Effector CD8-positive, alpha-beta T cell (primary cell): ENCODE data around the gene EHMT1.
"Not testable (repeated sequence)": the region's sequence is repeated elsewhere in the genome, so short reads cannot be mapped to it uniquely, and the experiment has no call there.

Experiments
- DNase-seq: peaks from one replicate; lab custom pipeline; 2025; lab: John Stamatoyannopoulos, UW

Gene EHMT1

DNA sequence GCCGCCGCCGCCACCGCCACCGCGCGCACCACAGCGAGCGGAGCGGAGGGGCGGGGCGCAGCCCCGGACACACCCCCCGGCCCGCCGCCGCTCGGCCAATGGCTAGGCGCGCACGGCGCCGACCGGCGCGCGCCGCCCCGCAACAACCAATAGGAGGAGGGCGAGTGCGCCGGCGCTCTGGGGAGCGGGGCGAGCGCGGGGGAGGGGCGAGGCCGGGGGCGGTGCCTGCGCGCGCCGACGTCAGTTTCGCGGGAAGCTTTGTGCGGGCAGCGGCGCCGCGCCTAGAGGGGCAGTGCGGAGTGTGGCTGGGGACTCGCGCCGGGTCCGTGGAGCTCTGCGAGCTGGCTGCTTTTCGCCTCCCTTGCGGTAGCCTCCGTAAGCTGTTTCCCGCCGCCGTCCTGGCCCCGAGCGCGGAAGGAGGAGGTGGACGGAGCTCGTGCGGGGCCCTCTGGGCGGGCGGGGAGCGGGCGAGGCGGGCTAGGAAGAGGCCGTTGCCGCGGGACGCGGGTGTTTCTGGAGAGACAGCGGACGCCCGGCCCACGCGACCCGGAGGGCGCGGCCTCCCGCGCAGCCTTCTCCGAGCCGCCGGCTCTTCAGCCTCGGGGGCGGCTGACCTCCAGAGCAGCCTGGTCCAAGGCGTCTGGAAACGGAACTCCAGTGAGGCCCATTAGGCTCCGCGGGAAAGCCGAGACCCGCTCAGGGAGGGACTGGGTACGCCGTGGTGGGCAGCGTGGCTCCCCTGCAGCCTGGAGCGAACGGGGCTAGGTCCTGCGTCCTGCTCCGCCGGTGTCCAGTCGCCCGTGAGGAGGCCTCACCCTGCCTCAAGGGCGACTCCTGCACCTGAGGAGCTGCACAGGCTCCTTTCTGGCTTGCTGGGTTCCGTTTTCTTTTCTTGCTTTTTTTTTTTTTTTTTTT lies 28.1 kb upstream of the EHMT1 start, which contains the start of gene ZMYND19:
Gene ZMYND19 (minus strand): TSS at position 44 of the 915 bp plus-strand sequence. CDS start 249 bp downstream, outside the sequence.
- peak; percentile 86 for DNase-seq

DNA sequence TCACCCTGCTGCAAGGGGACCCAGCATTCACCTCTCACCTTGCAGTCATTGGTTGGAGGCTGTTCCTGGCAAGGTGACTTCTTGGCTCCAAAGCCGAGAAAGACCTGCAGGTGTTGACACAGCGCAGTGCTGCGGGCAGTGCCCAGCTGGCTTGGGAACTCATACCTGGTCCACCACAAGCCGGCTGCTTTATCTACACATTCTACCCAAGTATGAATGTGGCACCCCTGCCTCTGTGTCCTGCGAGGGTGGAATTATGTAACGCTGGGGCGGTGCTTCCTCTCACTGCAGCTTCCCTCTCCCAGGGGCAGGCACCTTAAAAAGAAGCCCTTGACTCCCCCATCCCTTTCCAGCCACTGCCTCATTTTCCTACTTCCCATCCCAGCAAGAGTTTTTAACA lies 26.0 kb upstream of the EHMT1 start:
- no peak for DNase-seq

DNA sequence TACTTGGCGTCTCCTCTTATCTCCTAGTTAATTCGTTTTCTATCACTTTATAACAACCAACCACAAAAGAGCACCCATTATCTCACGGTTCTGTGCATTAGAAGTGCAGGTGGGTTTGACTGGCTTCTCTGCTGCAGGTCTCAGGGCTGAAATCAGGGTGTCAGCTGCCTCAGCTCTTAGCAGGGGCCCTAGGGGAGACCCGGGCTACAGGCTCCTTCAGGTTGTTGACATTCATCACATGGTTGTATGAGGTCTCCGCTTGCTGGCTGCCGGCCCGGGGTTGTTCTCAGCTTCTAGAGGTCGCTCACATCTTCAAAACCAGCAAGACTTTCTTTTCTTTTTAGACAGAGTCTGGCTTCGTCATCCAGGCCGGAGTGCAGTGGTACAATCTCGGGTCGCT lies 25.6 kb upstream of the EHMT1 start:
- DNase-seq = no peak

DNA sequence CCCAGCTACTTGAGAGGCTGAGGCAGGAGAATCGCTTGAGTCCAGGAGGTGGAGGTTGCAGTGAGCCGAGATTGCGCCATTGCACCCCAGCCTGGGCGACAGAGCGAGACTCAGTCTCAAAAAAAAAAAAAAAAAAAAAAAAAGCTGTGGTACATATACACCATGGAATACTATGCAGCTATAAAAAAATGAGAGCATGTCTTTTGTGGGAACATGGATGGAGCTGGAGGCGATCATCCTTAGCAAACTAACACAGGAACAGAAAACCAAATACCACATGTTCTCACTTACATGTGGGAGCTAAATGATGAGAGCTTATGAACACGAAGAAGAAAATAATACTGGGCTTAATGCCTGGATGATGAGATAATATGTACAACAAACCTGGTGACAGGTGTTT lies 22.2 kb upstream of the EHMT1 start:
- DNase-seq = not testable (repeated sequence)

DNA sequence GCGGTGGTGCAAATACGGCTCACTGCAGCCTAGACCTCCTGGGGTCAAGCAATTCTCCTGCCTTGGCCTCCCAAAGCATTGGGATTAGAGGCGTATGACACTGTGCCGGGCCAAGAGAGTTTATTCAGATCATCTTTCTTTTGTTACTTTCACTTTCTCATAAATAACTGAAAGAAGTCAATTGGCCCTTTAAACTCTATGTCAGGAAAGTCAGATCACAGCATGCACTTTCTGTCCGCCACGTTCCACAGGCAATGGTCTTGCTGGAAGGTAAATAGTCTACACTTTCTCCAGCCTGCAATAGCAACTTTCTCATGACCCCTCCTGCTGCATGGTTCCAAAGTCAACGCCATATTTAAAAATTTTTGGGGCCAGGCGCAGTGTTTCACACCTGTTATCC lies 19.9 kb upstream of the EHMT1 start:
- DNase-seq = no peak

DNA sequence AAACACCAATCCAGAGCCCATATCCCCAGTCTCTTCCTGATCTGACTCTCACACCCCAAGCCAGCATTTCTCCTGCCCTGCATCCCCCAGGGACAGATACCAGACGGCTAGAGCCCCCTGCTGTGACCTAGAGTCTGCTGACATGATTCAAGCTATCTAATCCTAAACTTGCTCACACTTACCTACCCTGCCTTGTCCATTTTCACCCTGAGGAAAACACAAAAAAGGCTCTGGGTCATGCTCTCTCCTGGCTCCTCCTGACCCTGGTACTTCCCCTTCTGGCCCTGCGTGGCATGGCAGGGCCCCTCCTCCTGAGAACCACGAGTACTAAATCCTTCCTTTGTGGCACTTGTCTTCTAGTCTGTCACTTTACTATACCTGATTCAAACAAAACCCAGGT lies 16.1 kb upstream of the EHMT1 start:
- DNase-seq = no peak

DNA sequence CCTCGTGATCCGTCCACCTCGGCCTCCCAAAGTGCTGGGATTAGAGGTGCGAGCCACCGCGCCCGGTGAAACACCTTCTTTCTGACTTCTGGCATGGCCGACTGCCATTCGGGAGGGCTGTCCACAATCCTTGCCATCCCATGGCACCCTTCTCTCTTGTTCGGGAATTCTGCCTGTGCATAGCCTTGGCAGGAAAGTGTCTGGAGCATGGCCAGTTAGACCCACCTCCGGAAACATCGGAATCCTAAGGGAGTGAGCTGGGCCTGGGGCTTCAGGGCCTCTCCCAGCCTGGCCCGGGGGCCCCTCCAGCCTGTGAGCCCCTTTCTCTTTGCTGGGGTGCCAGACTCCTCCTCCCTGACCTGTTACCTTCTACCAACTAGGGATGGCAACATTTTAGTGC lies 14.9 kb upstream of the EHMT1 start:
- DNase-seq = no peak

DNA sequence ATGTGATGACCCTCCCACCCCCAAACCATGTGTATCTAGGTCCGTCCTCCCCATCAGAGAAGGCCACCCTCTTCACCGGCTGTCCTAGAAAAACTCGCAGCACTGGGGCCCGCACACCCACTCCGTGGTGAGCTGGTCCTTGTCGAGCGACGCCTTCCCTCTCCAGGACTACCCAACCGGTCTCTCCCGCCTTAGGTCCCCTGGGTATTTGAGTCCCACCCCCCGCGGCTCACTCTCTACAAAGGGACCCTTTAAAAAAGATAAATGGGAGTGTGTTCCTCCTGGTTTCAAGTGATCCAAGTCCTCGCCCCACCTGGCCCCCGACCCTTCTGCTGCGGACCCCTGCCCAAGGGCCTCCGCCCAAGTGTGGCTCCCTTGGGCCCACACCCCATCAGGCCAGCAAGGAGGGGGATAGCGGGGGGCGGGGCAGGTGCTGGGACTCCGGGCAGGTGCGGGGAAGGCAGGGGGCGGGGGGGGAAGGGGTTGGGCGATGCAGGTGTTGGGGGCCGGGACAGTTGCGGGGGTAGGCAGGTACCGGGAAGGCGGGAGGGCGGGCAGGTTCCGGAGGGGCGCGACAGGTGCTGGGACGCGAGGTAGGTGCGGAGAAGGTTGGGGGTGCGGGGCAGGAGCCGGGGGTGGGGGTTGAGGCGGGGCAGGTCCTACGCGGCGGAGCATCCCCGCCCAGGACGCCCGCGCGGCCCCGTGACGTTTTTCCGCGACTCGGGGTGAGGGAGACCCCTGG lies 14.3 kb upstream of the EHMT1 start:
- peak; percentile 40 for DNase-seq

DNA sequence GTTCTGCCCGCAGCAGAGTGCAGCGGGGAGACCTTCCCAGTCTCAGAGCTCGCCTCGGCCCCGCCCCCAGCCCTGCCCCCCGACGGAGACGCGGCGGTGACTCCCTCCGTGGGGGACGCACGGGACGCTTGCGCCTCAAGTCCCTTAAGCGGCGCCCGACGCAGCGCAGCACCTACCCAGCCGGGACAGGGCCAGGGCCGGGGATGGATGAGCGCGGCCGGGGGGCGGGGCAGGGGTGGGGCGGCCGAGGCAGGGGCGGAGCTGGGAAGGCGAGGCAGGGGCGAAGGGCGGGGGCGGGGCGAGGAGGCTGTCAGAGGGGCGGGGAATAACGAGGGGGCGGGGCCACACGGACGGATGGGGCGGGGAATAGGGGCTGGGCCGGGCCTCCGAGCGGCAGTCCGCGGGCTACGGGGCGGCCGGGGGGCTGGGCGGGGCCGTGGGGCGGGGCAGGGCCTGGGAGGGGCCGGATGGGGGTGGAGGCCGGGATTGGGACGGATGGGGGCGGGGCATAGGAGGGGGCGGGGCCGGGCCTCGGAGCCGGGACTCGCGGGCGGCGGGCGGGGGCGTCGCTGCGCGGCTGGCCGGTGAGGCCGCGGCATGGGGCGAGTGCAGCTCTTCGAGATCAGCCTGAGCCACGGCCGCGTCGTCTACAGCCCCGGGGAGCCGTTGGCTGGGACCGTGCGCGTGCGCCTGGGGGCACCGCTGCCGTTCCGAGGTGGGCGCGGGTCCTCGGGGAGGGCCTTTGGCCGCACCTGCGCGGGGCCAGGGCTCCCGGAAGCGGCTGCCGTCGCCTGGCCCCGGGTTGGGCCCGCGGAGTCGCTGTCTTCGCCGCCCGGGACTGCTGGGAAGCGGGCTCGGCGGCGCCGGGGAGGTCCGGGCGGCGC lies 13.4 kb upstream of the EHMT1 start, which contains the start of gene ARRDC1:
Gene ARRDC1 (plus strand): TSS at position 566 of the 884 bp plus-strand sequence. CDS start 32 bp downstream, at position 598.
- peak; percentile 96 for DNase-seq

DNA sequence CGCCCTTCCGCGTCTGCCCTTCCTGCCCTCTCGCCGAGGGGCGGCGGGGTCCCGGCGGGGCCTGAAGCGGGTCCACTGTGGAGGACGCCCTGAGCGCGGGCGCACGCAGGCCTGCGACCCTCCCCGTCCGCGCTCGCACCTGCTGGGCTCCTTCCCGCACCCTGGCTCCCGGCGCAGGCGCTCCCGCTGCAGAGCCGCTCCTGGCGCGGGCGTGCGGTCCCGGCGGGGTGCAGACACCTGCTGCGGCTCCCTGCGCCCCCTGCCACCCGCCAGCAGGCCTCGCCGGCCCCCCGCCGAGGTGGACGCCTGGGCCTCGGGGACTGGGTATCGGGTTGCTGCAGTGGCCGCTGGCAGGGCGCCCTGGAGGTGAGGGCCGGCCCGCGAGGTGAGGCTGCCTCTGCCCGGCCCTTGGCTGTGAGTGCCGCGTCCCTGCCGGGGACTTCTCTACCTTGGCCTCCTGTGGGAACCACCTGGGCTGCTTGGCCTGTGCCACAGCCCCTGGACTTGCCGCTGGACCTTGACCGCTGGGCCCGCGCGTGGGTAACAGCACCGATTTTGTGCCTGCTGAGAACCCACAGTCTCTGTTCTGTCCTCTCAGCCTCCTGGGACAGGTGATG lies 12.7 kb upstream of the EHMT1 start:
- no peak for DNase-seq

DNA sequence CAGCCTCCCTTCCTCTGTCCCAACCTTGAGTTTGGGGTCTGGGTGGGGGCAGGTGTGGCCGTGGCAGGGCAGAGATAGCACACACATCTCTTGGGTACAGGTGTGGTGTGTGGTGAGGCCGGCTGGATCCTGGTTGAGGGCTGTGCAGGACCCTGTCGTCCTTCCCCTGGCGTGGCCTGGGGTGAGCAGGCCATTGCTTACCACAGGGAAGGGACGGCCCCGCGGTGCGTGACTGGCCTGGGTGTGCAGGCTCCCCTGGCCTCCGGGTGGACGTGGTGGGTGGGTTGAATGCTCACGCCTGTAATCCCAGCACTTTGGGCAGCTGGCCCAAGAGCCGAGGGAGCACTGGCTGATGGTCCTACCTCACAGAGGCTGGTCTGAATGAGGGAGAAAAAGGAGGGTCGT lies 12.1 kb upstream of the EHMT1 start:
- DNase-seq = no peak

DNA sequence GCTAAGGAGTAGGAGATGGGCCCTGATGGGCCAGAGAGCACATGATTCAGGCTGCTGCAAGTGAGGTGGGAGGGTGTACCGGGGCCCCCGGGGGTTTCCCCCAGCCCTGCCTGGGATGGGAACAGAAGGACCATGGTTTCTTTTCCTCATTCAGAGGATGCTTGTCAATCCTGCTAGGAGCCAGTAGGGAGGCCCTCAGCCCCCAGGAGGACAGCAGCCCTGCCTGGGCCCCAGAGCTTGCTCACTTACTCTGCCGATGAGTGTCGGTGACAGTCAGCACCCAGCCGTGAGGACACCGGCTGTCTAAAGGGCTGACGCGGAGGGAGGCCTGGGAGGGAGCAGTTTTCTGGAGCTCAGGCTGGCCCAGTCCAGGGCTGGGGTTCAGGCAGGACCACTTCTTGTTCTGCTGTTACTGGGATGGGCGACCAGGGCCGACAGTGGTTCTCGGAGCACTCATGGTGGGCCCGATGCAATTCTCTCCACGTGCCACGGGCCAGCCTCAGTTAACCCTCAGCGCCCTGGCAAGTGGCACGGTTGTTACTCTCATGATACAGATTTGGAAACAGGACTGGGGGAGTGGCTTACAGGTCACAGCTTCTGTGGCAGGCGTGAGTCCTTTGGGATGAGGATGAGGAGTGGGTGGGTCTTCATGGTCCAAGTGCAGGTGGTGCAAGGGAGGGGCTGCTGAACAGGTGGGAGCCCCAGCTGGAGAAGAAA lies 11.5 kb upstream of the EHMT1 start:
- DNase-seq = no peak

DNA sequence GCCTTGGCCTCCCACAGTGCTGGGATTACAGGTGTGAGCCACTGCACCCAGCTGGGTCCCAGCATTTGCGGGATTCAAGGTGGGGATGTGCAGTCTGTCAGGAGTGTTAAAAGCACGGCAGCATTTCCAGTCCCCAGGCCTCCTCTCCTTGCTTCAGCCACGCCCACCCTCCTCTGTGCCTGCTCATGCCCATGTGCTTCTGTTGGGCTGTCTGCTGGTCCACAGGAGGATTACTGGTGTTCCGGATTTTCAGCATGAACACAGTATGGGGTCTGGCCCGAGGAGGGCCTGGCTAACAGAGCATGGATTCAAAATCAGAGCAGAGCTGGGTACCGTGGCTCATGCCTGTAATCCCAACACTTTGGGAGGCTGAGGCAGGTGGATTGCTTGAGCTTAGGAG lies 7.9 kb upstream of the EHMT1 start:
- DNase-seq = no peak

DNA sequence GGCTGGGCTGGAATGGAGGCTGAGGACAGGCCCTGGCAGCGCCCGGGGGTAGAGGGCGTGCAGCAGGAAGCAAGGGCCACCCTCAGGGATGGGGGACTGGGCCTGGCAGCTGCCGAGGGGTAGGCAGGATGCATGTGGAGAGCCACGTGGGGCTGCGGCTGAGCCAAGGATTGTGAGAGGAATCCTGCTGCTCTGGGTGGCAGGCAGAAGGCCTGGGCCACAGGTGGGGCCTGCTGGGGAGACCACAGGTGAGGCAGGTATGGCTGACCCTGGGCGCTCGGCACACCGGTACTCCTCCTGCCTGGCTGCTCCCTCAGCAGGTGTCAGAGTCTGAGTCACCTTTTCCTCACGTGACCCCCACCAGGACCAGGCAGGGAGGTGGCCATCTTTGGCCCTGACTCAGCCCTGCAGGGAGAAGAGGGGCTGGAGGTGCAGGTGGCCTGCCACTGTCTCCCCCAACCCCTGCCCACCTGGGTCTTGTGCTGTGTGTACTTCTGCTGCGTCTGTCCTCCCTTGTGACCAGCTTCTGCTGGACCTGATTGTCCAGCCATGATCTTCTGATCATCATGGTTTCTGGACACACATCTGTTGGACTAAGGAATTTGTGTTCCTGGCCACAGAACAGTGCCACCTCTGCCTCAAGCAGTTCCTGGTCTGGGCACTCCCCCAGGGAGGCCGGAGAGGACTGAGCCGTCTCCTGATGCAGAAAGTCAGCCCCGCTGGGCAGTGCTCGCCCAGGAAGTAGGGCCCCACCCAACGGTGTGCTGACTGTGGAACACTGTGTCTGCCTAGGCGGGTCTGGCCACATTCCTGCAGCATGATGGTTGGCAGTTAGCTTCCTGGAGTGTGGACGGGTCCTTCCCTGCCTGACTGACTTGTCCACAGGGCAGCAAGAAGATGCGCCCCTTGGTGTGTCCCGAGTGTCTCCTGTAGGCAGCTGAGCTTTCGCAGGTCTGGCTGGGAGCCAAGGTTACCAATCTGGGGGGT lies 6.9 kb upstream of the EHMT1 start:
- DNase-seq = no peak

DNA sequence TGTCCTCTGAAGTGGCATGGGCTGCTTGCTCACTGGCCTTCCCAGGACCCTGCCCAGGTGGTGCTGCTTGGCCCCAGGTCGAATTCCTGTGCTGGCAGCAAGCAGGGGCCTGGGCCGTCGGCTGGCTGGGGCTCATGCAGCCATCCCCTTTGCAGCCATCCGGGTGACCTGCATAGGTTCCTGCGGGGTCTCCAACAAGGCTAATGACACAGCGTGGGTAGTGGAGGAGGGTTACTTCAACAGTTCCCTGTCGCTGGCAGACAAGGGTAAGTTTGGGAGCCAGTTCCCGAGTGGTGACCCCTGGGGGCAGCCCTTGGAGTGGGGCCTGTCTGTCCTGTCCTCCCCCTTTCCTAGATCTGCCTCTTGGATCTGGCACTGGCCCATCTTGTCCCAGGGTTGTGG lies 6.1 kb upstream of the EHMT1 start:
- no peak for DNase-seq

DNA sequence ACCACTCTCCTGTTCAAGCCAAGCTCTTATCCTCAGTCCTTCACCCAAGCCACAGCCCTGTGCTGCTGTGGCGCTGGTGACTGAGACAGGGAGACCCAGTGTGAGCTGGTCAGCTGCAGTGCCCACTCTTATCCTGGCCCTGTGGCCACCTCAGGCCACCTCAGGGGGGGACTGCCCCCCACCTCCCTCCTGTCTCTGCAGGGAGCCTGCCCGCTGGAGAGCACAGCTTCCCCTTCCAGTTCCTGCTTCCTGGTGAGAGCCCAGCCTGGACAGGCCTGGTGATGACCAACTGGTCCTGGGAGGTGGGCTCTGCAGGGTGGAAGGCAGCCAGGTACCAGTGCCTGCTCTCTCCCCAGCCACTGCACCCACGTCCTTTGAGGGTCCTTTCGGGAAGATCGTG lies 5.5 kb upstream of the EHMT1 start:
- DNase-seq = no peak

DNA sequence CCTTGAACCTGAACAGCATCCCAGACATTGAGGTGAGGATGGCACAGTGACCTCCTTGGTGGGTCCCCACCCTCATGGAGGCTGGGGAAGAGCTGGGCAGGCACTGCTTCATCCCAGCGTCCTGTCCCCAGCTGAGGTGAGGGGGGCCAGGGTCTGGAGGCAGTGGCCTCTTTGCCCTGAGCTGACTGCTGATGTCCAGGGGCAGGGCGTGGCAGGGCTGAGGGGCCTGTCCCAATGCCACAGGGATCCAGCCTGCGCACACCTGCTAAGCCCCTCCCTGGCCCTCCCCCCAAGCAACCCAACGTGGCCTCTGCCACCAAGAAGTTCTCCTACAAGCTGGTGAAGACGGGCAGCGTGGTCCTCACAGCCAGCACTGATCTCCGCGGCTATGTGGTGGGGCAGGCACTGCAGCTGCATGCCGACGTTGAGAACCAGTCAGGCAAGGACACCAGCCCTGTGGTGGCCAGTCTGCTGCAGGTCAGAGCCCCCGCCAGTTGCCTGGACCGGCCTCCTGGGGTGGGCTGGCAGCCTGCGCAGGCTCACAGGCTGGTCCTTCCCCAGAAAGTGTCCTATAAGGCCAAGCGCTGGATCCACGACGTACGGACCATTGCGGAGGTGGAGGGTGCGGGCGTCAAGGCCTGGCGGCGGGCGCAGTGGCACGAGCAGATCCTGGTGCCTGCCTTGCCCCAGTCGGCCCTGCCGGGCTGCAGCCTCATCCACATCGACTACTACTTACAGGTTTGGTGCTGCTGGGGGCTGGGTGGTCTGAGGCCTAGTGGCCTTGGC lies 4.9 kb upstream of the EHMT1 start:
- no peak for DNase-seq

DNA sequence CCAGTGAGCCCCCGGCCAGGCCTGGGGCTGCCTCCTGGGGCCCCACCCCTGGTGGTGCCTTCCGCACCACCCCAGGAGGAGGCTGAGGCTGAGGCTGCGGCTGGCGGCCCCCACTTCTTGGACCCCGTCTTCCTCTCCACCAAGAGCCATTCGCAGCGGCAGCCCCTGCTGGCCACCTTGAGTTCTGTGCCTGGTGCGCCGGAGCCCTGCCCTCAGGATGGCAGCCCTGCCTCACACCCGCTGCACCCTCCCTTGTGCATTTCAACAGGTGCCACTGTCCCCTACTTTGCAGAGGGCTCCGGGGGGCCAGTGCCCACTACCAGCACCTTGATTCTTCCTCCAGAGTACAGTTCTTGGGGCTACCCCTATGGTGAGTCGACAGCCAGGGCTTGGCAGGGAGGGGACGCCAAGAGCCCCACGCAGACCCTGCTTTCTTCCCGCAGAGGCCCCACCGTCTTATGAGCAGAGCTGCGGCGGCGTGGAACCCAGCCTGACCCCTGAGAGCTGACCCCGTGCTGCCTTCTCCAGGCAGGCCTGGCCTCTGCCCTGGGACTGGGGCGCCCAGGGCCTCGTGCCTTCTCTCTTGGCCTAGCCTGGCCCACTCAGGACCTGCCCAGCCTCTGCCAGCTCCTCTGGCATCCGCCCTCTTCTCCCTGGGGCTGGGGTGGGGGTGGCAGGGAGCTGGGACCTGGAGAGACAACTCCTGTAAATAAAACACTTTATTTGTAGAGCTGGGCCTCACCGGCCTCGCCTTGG lies 4.0 kb upstream of the EHMT1 start:
- no peak for DNase-seq
